H9 (cell line): ENCODE results near the gene OS9. TPM values are rescaled to one million over a fixed set of nuclear protein-coding genes. Genes with fewer than 3 reads are reported as not detected.

Experiments
- DNase-seq: peaks from one replicate; pipeline ENCODE4 v3.0.0-alpha.2; 2017
- H2AFZ ChIP-seq: one replicate; pipeline ENCODE4 v1.6.1; 2013; ENCODE audit warnings: mild to moderate bottlenecking, low read length, control low read depth, moderate library complexity
- H2AK5ac ChIP-seq: 2 replicates; pipeline ENCODE4 v1.6.1; 2013; ENCODE audit warnings: low read length, control low read depth, mixed read lengths; ENCODE audit not compliant: insufficient read length
- H2BK120ac ChIP-seq: one replicate; pipeline ENCODE4 v1.6.1; 2013; ENCODE audit warnings: low read depth, mild to moderate bottlenecking, low read length, control low read depth, inconsistent platforms; ENCODE audit not compliant: poor library complexity, severe bottlenecking
- H2BK12ac ChIP-seq: 2 replicates; pipeline ENCODE4 v1.6.1; 2013; ENCODE audit warnings: low read length, control low read depth, mixed read lengths, low read depth; ENCODE audit not compliant: insufficient read length
- H2BK15ac ChIP-seq: 2 replicates; pipeline ENCODE4 v1.6.1; 2013; ENCODE audit warnings: low read depth, low read length, control low read depth
- H2BK20ac ChIP-seq: one replicate; pipeline ENCODE4 v1.6.1; 2013; ENCODE audit warnings: low read depth, mild to moderate bottlenecking, low read length, control low read depth, inconsistent platforms; ENCODE audit not compliant: poor library complexity, severe bottlenecking
- H2BK5ac ChIP-seq: 2 replicates; pipeline ENCODE4 v1.6.1; 2013; ENCODE audit warnings: low read length, control low read depth, mixed read lengths; ENCODE audit not compliant: insufficient read length
- H3K14ac ChIP-seq: 2 replicates; pipeline ENCODE4 v1.6.1; 2013; ENCODE audit warnings: low read length, control low read depth; ENCODE audit not compliant: insufficient read depth
- H3K18ac ChIP-seq: 2 replicates; pipeline ENCODE4 v1.6.1; 2013; ENCODE audit warnings: low read depth, mild to moderate bottlenecking, mixed read lengths, low read length, control low read depth; ENCODE audit not compliant: insufficient read length
- H3K23ac ChIP-seq: 2 replicates; pipeline ENCODE4 v1.6.1; 2013; ENCODE audit warnings: low read length, control low read depth, mixed read lengths, low read depth; ENCODE audit not compliant: insufficient read length
- H3K23me2 ChIP-seq: 2 replicates; pipeline ENCODE4 v1.6.1; 2013; ENCODE audit warnings: low read depth, mild to moderate bottlenecking, mixed read lengths, low read length, control low read depth; ENCODE audit not compliant: insufficient read length, poor library complexity, severe bottlenecking
- H3K27ac ChIP-seq: 2 replicates; pipeline ENCODE4 v1.5.1; 2013; ENCODE audit warnings: low read length, control low read depth, mixed read lengths, low read depth; ENCODE audit not compliant: insufficient read length
- H3K27me3 ChIP-seq: 2 replicates; pipeline ENCODE4 v1.6.1; 2013; ENCODE audit warnings: low read length, control low read depth, inconsistent platforms; ENCODE audit not compliant: insufficient read depth
- H3K4ac ChIP-seq: 2 replicates; pipeline ENCODE4 v1.6.1; 2013; ENCODE audit warnings: low read depth, mild to moderate bottlenecking, control low read depth, inconsistent platforms, low read length, moderate library complexity
- H3K4me1 ChIP-seq: 2 replicates; pipeline ENCODE4 v1.6.1; 2013; ENCODE audit warnings: low read length, control low read depth, inconsistent platforms; ENCODE audit not compliant: insufficient read depth
- H3K4me2 ChIP-seq: 2 replicates; pipeline ENCODE4 v1.6.1; 2013; ENCODE audit warnings: low read length, control low read depth, mixed read lengths; ENCODE audit not compliant: insufficient read length, insufficient read depth
- H3K56ac ChIP-seq: 2 replicates; pipeline ENCODE4 v1.6.1; 2013; ENCODE audit warnings: low read depth, mild to moderate bottlenecking, mixed read lengths, low read length, control low read depth; ENCODE audit not compliant: insufficient read length
- H3K79me1 ChIP-seq: 2 replicates; pipeline ENCODE4 v1.6.1; 2013; ENCODE audit warnings: low read depth, mild to moderate bottlenecking, moderate library complexity, low read length, control low read depth, inconsistent platforms; ENCODE audit not compliant: insufficient read depth, poor library complexity, severe bottlenecking
- H3K79me2 ChIP-seq: 2 replicates; pipeline ENCODE4 v1.6.1; 2013; ENCODE audit warnings: low read length, control low read depth, inconsistent platforms; ENCODE audit not compliant: insufficient read depth
- H3K9ac ChIP-seq: 2 replicates; pipeline ENCODE4 v1.6.1; 2013; ENCODE audit warnings: low read length, control low read depth, mixed read lengths; ENCODE audit not compliant: insufficient read length; ENCODE audit errors: extremely low read depth
- H3K9me3 ChIP-seq: one replicate; pipeline ENCODE4 v1.6.1; 2013; ENCODE audit warnings: low read depth, low read length, inconsistent platforms; ENCODE audit not compliant: control insufficient read depth
- H3T11ph ChIP-seq: one replicate; pipeline ENCODE4 v1.6.1; 2013; ENCODE audit warnings: mild to moderate bottlenecking, low read length, control low read depth, inconsistent platforms
- H4K20me1 ChIP-seq: one replicate; pipeline ENCODE4 v1.6.1; 2013; ENCODE audit not compliant: control insufficient read depth, insufficient read length, insufficient read depth
- H4K5ac ChIP-seq: 2 replicates; pipeline ENCODE4 v1.6.1; 2013; ENCODE audit warnings: low read depth, mild to moderate bottlenecking, mixed read lengths, low read length, control low read depth; ENCODE audit not compliant: insufficient read length
- H4K8ac ChIP-seq: replicated peaks from 2 replicates; pipeline ENCODE4 v1.6.1; 2013; ENCODE audit warnings: low read length, control low read depth, mixed read lengths, low read depth; ENCODE audit not compliant: insufficient read length
- H4K91ac ChIP-seq: 2 replicates; pipeline ENCODE4 v1.6.1; 2013; ENCODE audit warnings: low read depth, mild to moderate bottlenecking, moderate library complexity, mixed read lengths, low read length, control low read depth; ENCODE audit not compliant: insufficient read length
- H3K27ac Mint-ChIP-seq, 3 experiments: 2 replicates in 2 of 3; 3 replicates in 1 of 3; pipeline ENCODE4 v1.8.0; 2020 to 2021; ENCODE audit warnings: mixed read lengths in 3 of 3, mild to moderate bottlenecking in 1 of 3, moderate library complexity in 1 of 3
- H3K27me3 Mint-ChIP-seq: 2 replicates; pipeline ENCODE4 v1.8.0; 2021; ENCODE audit warnings: low read depth, mild to moderate bottlenecking, moderate library complexity, mixed read lengths
- H3K36me3 Mint-ChIP-seq, 3 experiments: 2 replicates in 2 of 3; 3 replicates in 1 of 3; pipeline ENCODE4 v1.8.0; 2020 to 2021; ENCODE audit warnings: low read depth in 3 of 3, mixed read lengths in 3 of 3; ENCODE audit not compliant: insufficient read depth in 1 of 3
- H3K4me1 Mint-ChIP-seq, 2 experiments: 2 replicates each; pipeline ENCODE4 v1.8.0; 2020; ENCODE audit warnings: mixed read lengths in 2 of 2
- H3K4me3 Mint-ChIP-seq, 2 experiments: 2 replicates in 1 of 2; 3 replicates in 1 of 2; pipeline ENCODE4 v1.8.0; 2020 to 2021; ENCODE audit warnings: mild to moderate bottlenecking in 2 of 2, mixed read lengths in 2 of 2, moderate library complexity in 1 of 2
- H3K9me3 Mint-ChIP-seq, 2 experiments: 2 replicates in 1 of 2; 3 replicates in 1 of 2; pipeline ENCODE4 v1.8.0; 2020; ENCODE audit warnings: mild to moderate bottlenecking in 2 of 2, mixed read lengths in 2 of 2, moderate library complexity in 1 of 2
- WGBS: extraction: QIAGEN DNeasy Blood & Tissue Kit; methylation state at CpG from one replicate; pipeline ENCODE4 v1.1.7; 2013; ENCODE audit warnings: missing lambda C conversion rate, low lambda C conversion rate, mixed read lengths; ENCODE audit not compliant: insufficient read length; ENCODE audit errors: extremely low coverage; 5-methylcytosine and 5-hydroxymethylcytosine counted together
- total RNA-seq: library from RNA; stranded (reverse); gene quantifications from 2 replicates; pipeline ENCODE4 v1.2.1, GENCODE V29; 2021
- TF ChIP-seq, protein P1 (sequence below): fragments of 200-600 bp; sonication (generic); conservative IDR thresholded peaks from 3 replicates; pipeline ENCODE4 v1.8.0; 2021; ENCODE audit warnings: antibody characterized with exemption, mild to moderate bottlenecking

Gene OS9
- total RNA-seq, 1 experiment from 2014 or later: 112 TPM

DNA sequence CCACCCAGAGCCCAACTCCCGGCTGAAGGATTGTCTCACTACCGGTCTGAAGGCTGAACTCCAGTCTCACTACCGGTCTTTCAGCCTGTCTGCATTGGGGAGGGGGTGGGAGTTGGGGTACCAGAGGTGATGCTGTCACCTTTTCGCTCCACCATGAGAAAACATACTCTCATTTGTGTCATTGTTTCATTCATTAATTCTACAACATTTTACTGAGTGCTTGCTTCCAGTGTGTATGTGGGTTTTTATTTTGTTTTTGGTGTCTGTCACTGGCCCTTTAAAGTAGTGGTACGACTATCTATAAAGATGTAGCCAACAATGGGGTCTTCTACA, 58.7 kb downstream of the OS9 start:
- Mint-ChIP-seq H3K36me3 (peaks cover 30 to 46% (median 39%) of the 10 kb centered on the region in 3 experiments), H3K27me3 (peaks cover 23% of the 10 kb centered on the region), H3K4me1 (peaks cover 43 to 44% of the 10 kb centered on the region in 2 experiments), H3K4me3 (peak overlapping the region; percentile 96 to 98), H3K27ac (peak overlapping the region in 2 of 3 experiments; percentile 10 to 81; a peak in 2 of 7 replicates), H3K9me3 (peaks cover 0 to 2% of the 10 kb centered on the region in 2 experiments; a peak in 2 of 5 replicates)
- H3K18ac ChIP-seq: no peak overlapping the region
- H3K4ac ChIP-seq: no peak overlapping the region
- H3T11ph ChIP-seq: no peak overlapping the region
- no peak overlapping the region for H3K56ac ChIP-seq
- peaks cover 11% of the 10 kb centered on the region for H3K27me3 ChIP-seq
- no peak overlapping the region for H2BK15ac ChIP-seq
- H4K5ac ChIP-seq: no peak overlapping the region
- peaks cover 13% of the 10 kb centered on the region; the same call in 1 of the 2 replicates for H3K79me2 ChIP-seq
- H3K9ac ChIP-seq: no peak overlapping the region
- H4K8ac ChIP-seq: no peak overlapping the region
- WGBS: no CpG with 5 or more reads among the region's 5 CpGs
- H2BK12ac ChIP-seq: no peak overlapping the region
- no peaks in the 10 kb centered on the region for H3K79me1 ChIP-seq
- H2AK5ac ChIP-seq: no peak overlapping the region
- H3K23ac ChIP-seq: no peak overlapping the region
- no peak overlapping the region for H2BK5ac ChIP-seq
- no peak overlapping the region for H3K14ac ChIP-seq
- no peaks in the 10 kb centered on the region for H4K20me1 ChIP-seq
- peak overlapping the region; percentile 50 for H3K4me2 ChIP-seq
- no peak overlapping the region for H3K27ac ChIP-seq
- no peak overlapping the region for H2BK120ac ChIP-seq
- H3K23me2 ChIP-seq: peaks cover 17% of the 10 kb centered on the region
- no peak overlapping the region for H2AFZ ChIP-seq
- H4K91ac ChIP-seq: no peak overlapping the region
- TF ChIP-seq, protein P1, sequence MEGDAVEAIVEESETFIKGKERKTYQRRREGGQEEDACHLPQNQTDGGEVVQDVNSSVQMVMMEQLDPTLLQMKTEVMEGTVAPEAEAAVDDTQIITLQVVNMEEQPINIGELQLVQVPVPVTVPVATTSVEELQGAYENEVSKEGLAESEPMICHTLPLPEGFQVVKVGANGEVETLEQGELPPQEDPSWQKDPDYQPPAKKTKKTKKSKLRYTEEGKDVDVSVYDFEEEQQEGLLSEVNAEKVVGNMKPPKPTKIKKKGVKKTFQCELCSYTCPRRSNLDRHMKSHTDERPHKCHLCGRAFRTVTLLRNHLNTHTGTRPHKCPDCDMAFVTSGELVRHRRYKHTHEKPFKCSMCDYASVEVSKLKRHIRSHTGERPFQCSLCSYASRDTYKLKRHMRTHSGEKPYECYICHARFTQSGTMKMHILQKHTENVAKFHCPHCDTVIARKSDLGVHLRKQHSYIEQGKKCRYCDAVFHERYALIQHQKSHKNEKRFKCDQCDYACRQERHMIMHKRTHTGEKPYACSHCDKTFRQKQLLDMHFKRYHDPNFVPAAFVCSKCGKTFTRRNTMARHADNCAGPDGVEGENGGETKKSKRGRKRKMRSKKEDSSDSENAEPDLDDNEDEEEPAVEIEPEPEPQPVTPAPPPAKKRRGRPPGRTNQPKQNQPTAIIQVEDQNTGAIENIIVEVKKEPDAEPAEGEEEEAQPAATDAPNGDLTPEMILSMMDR: no peak
- no peak overlapping the region for H2BK20ac ChIP-seq
- no peak for DNase-seq
- 0 out of 2 replicates have a peak, but pooled peaks cover 7% of the 10 kb centered on the region for H3K4me1 ChIP-seq
- no peaks in the 10 kb centered on the region for H3K9me3 ChIP-seq
